GM12878 (cell line): ENCODE results near the gene CCNDBP1. TPM values are rescaled to one million over a fixed set of nuclear protein-coding genes. Genes with fewer than 3 reads are reported as not detected.

Source experiments
- ATAC-seq: fragments of 200-7000 bp; cut with Tn5 transposase; 3 replicates; pipeline ENCODE4 v1.9.1; 2020; ENCODE audit warnings: mild to moderate bottlenecking, moderate library complexity
- BruUV-seq: library from RNA; stranded (reverse); fragments of 400-500 nt; replicated peaks from 2 replicates; lab custom pipeline; 2021; lab: Mats Ljungman, UMichigan
- CTCF ChIA-PET: fragments of 300-600 bp; sonication (Branson Sonifier 250); formaldehyde crosslinking; extraction: SDS; loops from one replicate; lab custom pipeline; 2021; ENCODE audit warnings: inconsistent platforms; lab: Yijun Ruan, JAX
- POLR2A ChIA-PET: fragments of 350-600 bp; formaldehyde crosslinking; extraction: SDS; loops from one replicate; lab custom pipeline; 2021; ENCODE audit warnings: inconsistent platforms; lab: Charles Lee
- RAD21 ChIA-PET: fragments of 300-600 bp; sonication (Branson Sonifier 250); formaldehyde crosslinking; loops from one replicate; lab custom pipeline; 2023; ENCODE audit warnings: antibody characterized with exemption; ENCODE audit not compliant: unreplicated experiment; lab: Charles Lee
- SMC1A ChIA-PET: fragments of 300-600 bp; sonication (Branson Sonifier 250); formaldehyde crosslinking; loops from one replicate; lab custom pipeline; 2023; ENCODE audit not compliant: unreplicated experiment, uncharacterized antibody; lab: Charles Lee
- DNase-seq: peaks from one replicate; pipeline ENCODE4 v3.0.0-alpha.2; 2011; ENCODE audit warnings: low read depth, low spot score
- FAIRE-seq: peaks from 3 replicates; lab custom pipeline; 2011; peaks lifted over from hg19 to GRCh38; lab: Jason Lieb, UNC
- H2AFZ ChIP-seq: 2 replicates; pipeline ENCODE4 v1.6.0; 2011; ENCODE audit warnings: low read depth, low read length, control low read depth; ENCODE audit not compliant: control insufficient read depth
- H3K27ac ChIP-seq: 2 replicates; pipeline ENCODE4 v1.5.1; 2011; ENCODE audit warnings: control low read depth; ENCODE audit not compliant: control insufficient read depth, insufficient read depth
- H3K27me3 ChIP-seq, 2 experiments: replicated peaks in 1 of 2; 2 replicates each; pipeline versions ENCODE4 v1.6.0 to v1.6.1; 2011; ENCODE audit warnings: low read length in 1 of 2; ENCODE audit not compliant: control insufficient read depth in 2 of 2, insufficient read depth in 2 of 2
- H3K36me3 ChIP-seq, 2 experiments: 2 replicates each; pipeline ENCODE4 v1.5.1; 2011; ENCODE audit warnings: low read length in 1 of 2; ENCODE audit not compliant: control insufficient read depth in 2 of 2, insufficient read depth in 2 of 2
- H3K4me1 ChIP-seq: 2 replicates; pipeline ENCODE4 v1.6.1; 2011; ENCODE audit warnings: mild to moderate bottlenecking, low read length, moderate library complexity, mixed read lengths; ENCODE audit not compliant: control insufficient read depth, insufficient read depth
- H3K4me2 ChIP-seq: 2 replicates; pipeline ENCODE4 v1.6.0; 2011; ENCODE audit warnings: control low read depth; ENCODE audit not compliant: control insufficient read depth, insufficient read depth
- H3K4me3 ChIP-seq: fragments of 200-600 bp; sonication (generic); 2 replicates; pipeline ENCODE4 v1.5.1; 2016
- H3K79me2 ChIP-seq: 2 replicates; pipeline ENCODE4 v1.6.0; 2011; ENCODE audit warnings: low read length; ENCODE audit not compliant: control insufficient read depth, insufficient read depth
- H3K9ac ChIP-seq: 2 replicates; pipeline ENCODE4 v1.8.0; 2011; ENCODE audit warnings: low read length, control low read depth, mixed read lengths; ENCODE audit not compliant: control insufficient read depth, insufficient read depth
- H3K9me3 ChIP-seq: replicated peaks from 3 replicates; pipeline ENCODE4 v1.5.1; 2011; ENCODE audit warnings: mild to moderate bottlenecking, low read length; ENCODE audit not compliant: control insufficient read depth, insufficient read depth
- H4K20me1 ChIP-seq: 2 replicates; pipeline ENCODE4 v1.6.0; 2011; ENCODE audit not compliant: control insufficient read depth, insufficient read depth
- NFYA ChIP-seq: IDR thresholded peaks from 2 replicates; pipeline ENCODE4 v1.6.1; 2011; ENCODE audit warnings: low read depth, mild to moderate bottlenecking, low read length, improper control_type of control experiment, borderline replicate concordance
- ZNF24 ChIP-seq: fragments of 450-650 bp; IDR thresholded peaks from 2 replicates; pipeline ENCODE4 v1.6.1; 2017; ENCODE audit warnings: antibody characterized with exemption, mild to moderate bottlenecking
- WGBS: methylation state at CpG from one replicate; pipeline ENCODE4 v1.1.6; 2016; ENCODE audit warnings: low lambda C conversion rate; ENCODE audit not compliant: insufficient replicate concordance, insufficient coverage; ENCODE audit errors: missing lambda C conversion rate; 5-methylcytosine and 5-hydroxymethylcytosine counted together
- in situ Hi-C: fragments of 300-500 bp; cut with MboI; formaldehyde crosslinking; loops from 9 replicates; pipeline ENCODE4 v1.14.3; 2018; ENCODE audit warnings: mixed read lengths
- intact Hi-C: fragments of 100-400 bp; cut with micrococcal nuclease; formaldehyde crosslinking; loops from one replicate; pipeline ENCODE4 v1.14.2; 2022; ENCODE audit not compliant: unreplicated experiment
- polyA plus RNA-seq, 11 experiments: library from polyadenylated mRNA; depleted of rRNA in 4 of 11; unstranded in 6 of 11; stranded (reverse) in 5 of 11; fragments of >200 nt; fragmentation: Nextera tagmentation in 4 of 11; fragmentation: Illumina TruSeq in 1 of 11; extraction: Ambion mirVana in 4 of 11; extraction: Trizol in 1 of 11; gene quantifications; 1 replicate in 1 of 11; 2 replicates in 10 of 11; pipeline versions ENCODE4 v1.2.1 to v1.2.3, GENCODE V29; 2011 to 2016; ENCODE audit warnings: inconsistent platforms in 2 of 11, missing spikeins in 2 of 11, low read depth in 1 of 11
- total RNA-seq, 4 experiments: library from RNA; depleted of rRNA in 3 of 4; stranded (reverse); fragments of >200 nt in 3 of 4; fragmentation: Illumina TruSeq in 1 of 4; extraction: Trizol in 1 of 4; gene quantifications; 2 replicates each; pipeline versions ENCODE4 v1.2.1 to v1.2.3, GENCODE V29; 2013 to 2021
- TF ChIP-seq, protein P1 (sequence below): fragments of 450-650 bp; IDR thresholded peaks from 2 replicates; pipeline ENCODE4 v1.6.1; 2017; ENCODE audit warnings: mild to moderate bottlenecking
- TF ChIP-seq, protein P2 (sequence below): fragments of 450-650 bp; IDR thresholded peaks from 2 replicates; pipeline ENCODE4 v1.6.1; 2016; ENCODE audit warnings: mild to moderate bottlenecking, moderate library complexity, borderline replicate concordance

The CCNDBP1 gene
- total and polyA plus RNA-seq, 10 of the 15 experiments (the other 5 are each of a cell fraction or from before 2014, with no cell fraction given), result 30.1 to 86.7 (median 42.2) TPM

DNA sequence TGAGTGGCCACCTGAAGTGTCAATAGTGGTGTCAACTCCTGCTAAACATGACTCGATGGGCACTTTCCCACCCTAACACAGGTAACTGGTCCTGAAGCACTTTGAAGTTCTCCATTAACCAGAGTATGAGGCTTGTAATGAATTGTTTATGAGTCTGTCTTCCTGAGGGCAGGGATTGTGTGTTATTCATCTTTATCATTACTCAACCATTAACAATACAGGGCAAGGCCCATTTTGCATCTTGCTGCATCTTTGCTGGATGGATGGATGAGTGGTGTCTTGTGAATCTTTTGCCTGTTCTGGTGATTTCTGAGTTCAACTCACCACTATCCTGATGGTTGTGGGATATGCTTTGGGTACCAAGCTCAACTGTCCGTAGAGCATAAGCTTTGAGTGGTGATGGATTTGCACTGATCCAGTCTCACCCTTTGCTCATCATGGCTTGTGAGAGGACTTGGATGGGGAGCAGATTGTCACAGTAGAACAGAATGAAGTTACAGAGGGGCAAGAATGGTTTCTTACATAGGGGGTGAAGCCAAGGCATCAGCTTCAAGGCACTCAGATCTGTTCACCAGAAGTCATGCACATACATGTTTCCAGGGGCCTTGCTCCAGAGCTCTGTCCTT, 57.9 kb downstream of the CCNDBP1 start (continued):
- TF ChIP-seq, protein P1, sequence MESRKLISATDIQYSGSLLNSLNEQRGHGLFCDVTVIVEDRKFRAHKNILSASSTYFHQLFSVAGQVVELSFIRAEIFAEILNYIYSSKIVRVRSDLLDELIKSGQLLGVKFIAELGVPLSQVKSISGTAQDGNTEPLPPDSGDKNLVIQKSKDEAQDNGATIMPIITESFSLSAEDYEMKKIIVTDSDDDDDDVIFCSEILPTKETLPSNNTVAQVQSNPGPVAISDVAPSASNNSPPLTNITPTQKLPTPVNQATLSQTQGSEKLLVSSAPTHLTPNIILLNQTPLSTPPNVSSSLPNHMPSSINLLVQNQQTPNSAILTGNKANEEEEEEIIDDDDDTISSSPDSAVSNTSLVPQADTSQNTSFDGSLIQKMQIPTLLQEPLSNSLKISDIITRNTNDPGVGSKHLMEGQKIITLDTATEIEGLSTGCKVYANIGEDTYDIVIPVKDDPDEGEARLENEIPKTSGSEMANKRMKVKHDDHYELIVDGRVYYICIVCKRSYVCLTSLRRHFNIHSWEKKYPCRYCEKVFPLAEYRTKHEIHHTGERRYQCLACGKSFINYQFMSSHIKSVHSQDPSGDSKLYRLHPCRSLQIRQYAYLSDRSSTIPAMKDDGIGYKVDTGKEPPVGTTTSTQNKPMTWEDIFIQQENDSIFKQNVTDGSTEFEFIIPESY, result no peak
- TF ChIP-seq NFYA, result no peak

- BruUV-seq, result no TSS peak
- Histone ChIP-seq H3K9me3 (no peaks in the 10 kb centered on the region), H4K20me1 (no peaks in the 10 kb centered on the region), H3K27me3 (no peaks in the 10 kb centered on the region), H3K4me2 (no peak overlapping the region), H3K4me1 (peaks cover 23% of the 10 kb centered on the region), H3K27ac (no peak overlapping the region), H2AFZ (no peak overlapping the region), H3K79me2 (no peaks in the 10 kb centered on the region), H3K4me3 (no peak overlapping the region)
- no peak for DNase-seq
- no peak for FAIRE-seq
- no peak for ATAC-seq
- ChIA-PET RAD21 (interaction anchor here (1.6 kb wide), 1 partner anchor 19 kb away, joined by 4 read pairs; no protein-coding TSS in a partner anchor), CTCF (interaction anchor here (1.1 to 1.9 kb wide), 4 partner anchors 10 to 41 kb away, joined by 3 to 7 read pairs (median 5); no protein-coding TSS in a partner anchor), SMC1A (interaction anchor here (1.7 kb wide), 3 partner anchors 18 to 24 kb away, joined by 6 to 7 read pairs (median 6); partner anchors contain the start of gene TGM5)
- in situ Hi-C loops, result no loop called here
- TF ChIP-seq, protein P2, sequence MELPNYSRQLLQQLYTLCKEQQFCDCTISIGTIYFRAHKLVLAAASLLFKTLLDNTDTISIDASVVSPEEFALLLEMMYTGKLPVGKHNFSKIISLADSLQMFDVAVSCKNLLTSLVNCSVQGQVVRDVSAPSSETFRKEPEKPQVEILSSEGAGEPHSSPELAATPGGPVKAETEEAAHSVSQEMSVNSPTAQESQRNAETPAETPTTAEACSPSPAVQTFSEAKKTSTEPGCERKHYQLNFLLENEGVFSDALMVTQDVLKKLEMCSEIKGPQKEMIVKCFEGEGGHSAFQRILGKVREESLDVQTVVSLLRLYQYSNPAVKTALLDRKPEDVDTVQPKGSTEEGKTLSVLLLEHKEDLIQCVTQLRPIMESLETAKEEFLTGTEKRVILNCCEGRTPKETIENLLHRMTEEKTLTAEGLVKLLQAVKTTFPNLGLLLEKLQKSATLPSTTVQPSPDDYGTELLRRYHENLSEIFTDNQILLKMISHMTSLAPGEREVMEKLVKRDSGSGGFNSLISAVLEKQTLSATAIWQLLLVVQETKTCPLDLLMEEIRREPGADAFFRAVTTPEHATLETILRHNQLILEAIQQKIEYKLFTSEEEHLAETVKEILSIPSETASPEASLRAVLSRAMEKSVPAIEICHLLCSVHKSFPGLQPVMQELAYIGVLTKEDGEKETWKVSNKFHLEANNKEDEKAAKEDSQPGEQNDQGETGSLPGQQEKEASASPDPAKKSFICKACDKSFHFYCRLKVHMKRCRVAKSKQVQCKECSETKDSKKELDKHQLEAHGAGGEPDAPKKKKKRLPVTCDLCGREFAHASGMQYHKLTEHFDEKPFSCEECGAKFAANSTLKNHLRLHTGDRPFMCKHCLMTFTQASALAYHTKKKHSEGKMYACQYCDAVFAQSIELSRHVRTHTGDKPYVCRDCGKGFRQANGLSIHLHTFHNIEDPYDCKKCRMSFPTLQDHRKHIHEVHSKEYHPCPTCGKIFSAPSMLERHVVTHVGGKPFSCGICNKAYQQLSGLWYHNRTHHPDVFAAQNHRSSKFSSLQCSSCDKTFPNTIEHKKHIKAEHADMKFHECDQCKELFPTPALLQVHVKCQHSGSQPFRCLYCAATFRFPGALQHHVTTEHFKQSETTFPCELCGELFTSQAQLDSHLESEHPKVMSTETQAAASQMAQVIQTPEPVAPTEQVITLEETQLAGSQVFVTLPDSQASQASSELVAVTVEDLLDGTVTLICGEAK, result no peak
- TF ChIP-seq ZNF24, result no peak
- TF ChIP-seq, all 136 proteins: peak for 0
- intact Hi-C loops, result no loop called here
- POLR2A ChIA-PET, result interaction anchor here (1.4 kb wide), 1 partner anchor 9 kb away, joined by 6 read pairs; no protein-coding TSS in a partner anchor
- Histone ChIP-seq H3K9ac (no peak overlapping the region), H3K36me3 (no peaks in the 10 kb centered on the region)
- 78% methylated on average over 4 of the region's 4 CpGs for WGBS
Measured at GRCh38 chr15:43244092-43244491, 58.9 kb downstream of the CCNDBP1 start.
